CD14-positive monocyte (primary cell): ENCODE data around the gene GPR26. TPM values are rescaled to one million over a fixed set of nuclear protein-coding genes. Genes with fewer than 3 reads are reported as not detected.

Source experiments
- DNase-seq, 3 donors: peaks; one replicate each; pipeline ENCODE4 v3.0.0-alpha.2; 2011 to 2022
- H2AFZ ChIP-seq: 2 replicates; pipeline ENCODE4 v1.6.0; 2012; ENCODE audit warnings: mild to moderate bottlenecking, low read depth, low read length, inconsistent platforms; ENCODE audit not compliant: insufficient read depth, poor library complexity, severe bottlenecking
- H3K27ac ChIP-seq, 2 donors: 1 replicate in 1 of 2; 2 replicates in 1 of 2; pipeline ENCODE4 v1.5.1; 2012 to 2013; ENCODE audit warnings: low read length in 2 of 2, control low read depth in 1 of 2, inconsistent platforms in 1 of 2, low read depth in 1 of 2, mild to moderate bottlenecking in 1 of 2
- H3K27me3 ChIP-seq, 2 donors: one replicate each; pipeline versions ENCODE4 v1.6.0 to v1.6.1; 2011 to 2013; ENCODE audit warnings: low read length in 2 of 2; ENCODE audit not compliant: control insufficient read depth in 2 of 2, insufficient read depth in 2 of 2
- H3K36me3 ChIP-seq, 2 donors: replicated peaks in 1 of 2; 1 replicate in 1 of 2; 2 replicates in 1 of 2; pipeline versions ENCODE4 v1.5.1 to v1.6.1; 2012 to 2013; ENCODE audit warnings: low read length in 2 of 2, control low read depth in 1 of 2, inconsistent platforms in 1 of 2, mild to moderate bottlenecking in 1 of 2; ENCODE audit not compliant: insufficient read depth in 2 of 2, control insufficient read depth in 1 of 2
- H3K4me1 ChIP-seq, 2 donors: 1 replicate in 1 of 2; 2 replicates in 1 of 2; pipeline versions ENCODE4 v1.5.1 to v1.6.1; 2012 to 2013; ENCODE audit warnings: low read length in 2 of 2, control low read depth in 1 of 2, inconsistent platforms in 1 of 2, mild to moderate bottlenecking in 1 of 2, moderate library complexity in 1 of 2; ENCODE audit not compliant: insufficient read depth in 2 of 2, control insufficient read depth in 1 of 2
- H3K4me2 ChIP-seq: replicated peaks from 2 replicates; pipeline ENCODE3; 2012; ENCODE audit warnings: low read length, moderate library complexity, mild to moderate bottlenecking; ENCODE audit not compliant: poor library complexity, severe bottlenecking; ENCODE audit errors: extremely low read depth
- H3K4me3 ChIP-seq, 3 experiments: fragments of 200-600 bp in 1 of 3; sonication (generic) in 1 of 3; replicated peaks in 1 of 3; 1 replicate in 2 of 3; 2 replicates in 1 of 3; pipeline ENCODE4 v1.5.1; 2011 to 2013; ENCODE audit warnings: low read length in 3 of 3, mild to moderate bottlenecking in 3 of 3, control low read depth in 2 of 3, low read depth in 2 of 3, inconsistent platforms in 1 of 3, moderate library complexity in 1 of 3
- H3K79me2 ChIP-seq: 2 replicates; pipeline ENCODE4 v1.6.0; 2012; ENCODE audit warnings: mild to moderate bottlenecking, control low read depth, inconsistent platforms, low read length, moderate library complexity; ENCODE audit not compliant: insufficient read depth
- H3K9ac ChIP-seq: 2 replicates; pipeline ENCODE4 v1.6.0; 2017; ENCODE audit warnings: low read length, mild to moderate bottlenecking; ENCODE audit not compliant: insufficient read depth, poor library complexity, severe bottlenecking
- H3K9me3 ChIP-seq, 2 donors: replicated peaks in 1 of 2; 1 replicate in 1 of 2; 2 replicates in 1 of 2; pipeline versions ENCODE4 v1.5.1 to v1.6.1; 2012 to 2013; ENCODE audit warnings: low read length in 2 of 2, control low read depth in 1 of 2; ENCODE audit not compliant: control insufficient read depth in 1 of 2, insufficient read depth in 1 of 2
- H4K20me1 ChIP-seq: 2 replicates; pipeline ENCODE4 v1.6.0; 2012; ENCODE audit warnings: mild to moderate bottlenecking, low read length, control low read depth, moderate library complexity; ENCODE audit not compliant: insufficient read depth
- H3K27ac Mint-ChIP-seq, 7 donors: one replicate each; pipeline ENCODE4 v1.8.0; 2020; ENCODE audit warnings: mild to moderate bottlenecking in 7 of 7, mixed read lengths in 7 of 7, moderate library complexity in 6 of 7, inconsistent platforms in 2 of 7
- H3K27me3 Mint-ChIP-seq, 3 donors: one replicate each; pipeline ENCODE4 v1.8.0; 2021 to 2022; ENCODE audit warnings: low read depth in 3 of 3, mild to moderate bottlenecking in 3 of 3, mixed read lengths in 3 of 3, moderate library complexity in 3 of 3, inconsistent platforms in 1 of 3
- H3K36me3 Mint-ChIP-seq, 2 donors: one replicate each; pipeline ENCODE4 v1.8.0; 2020; ENCODE audit warnings: mixed read lengths in 2 of 2, inconsistent platforms in 1 of 2, mild to moderate bottlenecking in 1 of 2
- H3K4me1 Mint-ChIP-seq: one replicate; pipeline ENCODE4 v1.8.0; 2020; ENCODE audit warnings: mild to moderate bottlenecking, mixed read lengths
- H3K4me3 Mint-ChIP-seq, 2 donors: one replicate each; pipeline ENCODE4 v1.8.0; 2020; ENCODE audit warnings: mild to moderate bottlenecking in 2 of 2, mixed read lengths in 2 of 2, moderate library complexity in 1 of 2
- H3K9me3 Mint-ChIP-seq, 7 donors: one replicate each; pipeline ENCODE4 v1.8.0; 2020 to 2022; ENCODE audit warnings: mixed read lengths in 7 of 7, mild to moderate bottlenecking in 6 of 7, moderate library complexity in 6 of 7, inconsistent platforms in 2 of 7
- WGBS: methylation state at CpG from one replicate; pipeline ENCODE4 v1.1.5; 2013; ENCODE audit warnings: missing lambda C conversion rate; ENCODE audit not compliant: insufficient coverage; 5-methylcytosine and 5-hydroxymethylcytosine counted together
- intact Hi-C, 2 donors: fragments of 100-400 bp; cut with micrococcal nuclease; formaldehyde crosslinking; loops; one replicate each; pipeline versions ENCODE4 v1.15.0 to v1.15.1; 2023
- polyA plus RNA-seq, 3 donors: library from polyadenylated mRNA; depleted of rRNA in 1 of 3; unstranded in 2 of 3; stranded (reverse) in 1 of 3; fragments of 300-500 nt in 2 of 3; fragments of >200 nt in 1 of 3; fragmentation: Illumina TruSeq in 2 of 3; gene quantifications; 1 replicate in 2 of 3; 2 replicates in 1 of 3; pipeline ENCODE4 v1.2.3, GENCODE V29; 2012 to 2021
- TF ChIP-seq, protein P1 (sequence below): fragments of 200-600 bp; IDR thresholded peaks from one replicate; pipeline ENCODE4 v1.8.0; 2022; ENCODE audit warnings: antibody characterized with exemption, mild to moderate bottlenecking

GPR26 gene
- polyA plus RNA-seq, 3 donors: not detected

DNA sequence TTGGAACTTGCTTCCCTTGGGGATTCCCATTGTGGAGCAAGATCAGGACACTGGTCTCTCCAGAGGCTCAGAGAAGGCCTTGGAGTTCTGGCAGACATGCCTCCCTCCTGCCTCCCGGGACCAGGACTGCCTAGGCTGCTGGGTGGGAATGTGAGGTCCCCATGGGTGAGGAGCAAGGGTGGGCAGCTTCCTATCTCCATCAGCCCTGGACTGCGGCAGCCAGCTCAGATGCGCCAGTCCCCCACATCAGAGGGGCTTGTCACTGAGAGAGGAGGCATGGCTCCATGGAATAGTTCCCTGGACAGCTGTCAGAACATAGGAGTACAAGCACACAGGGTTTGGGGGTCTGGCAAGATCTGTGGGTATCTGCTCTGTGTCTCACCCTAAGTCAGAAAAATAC, 17.3 kb downstream of the GPR26 start:
- no peaks in the 10 kb centered on the region for H3K4me1 ChIP-seq
- no peaks in the 10 kb centered on the region for H3K36me3 ChIP-seq
- no peak overlapping the region for H3K4me3 ChIP-seq
- H3K4me3 Mint-ChIP-seq: no peak overlapping the region
- peaks cover 3 to 8% (median 4%) of the 10 kb centered on the region in 3 donors for H3K27me3 Mint-ChIP-seq
- no peaks in the 10 kb centered on the region for H3K79me2 ChIP-seq
- H4K20me1 ChIP-seq: no peaks in the 10 kb centered on the region
- WGBS: 70% methylated on average over 2 of the region's 3 CpGs
- no peak overlapping the region for H3K4me2 ChIP-seq
- H3K27me3 ChIP-seq: no peaks in the 10 kb centered on the region
- TF ChIP-seq, protein P1, sequence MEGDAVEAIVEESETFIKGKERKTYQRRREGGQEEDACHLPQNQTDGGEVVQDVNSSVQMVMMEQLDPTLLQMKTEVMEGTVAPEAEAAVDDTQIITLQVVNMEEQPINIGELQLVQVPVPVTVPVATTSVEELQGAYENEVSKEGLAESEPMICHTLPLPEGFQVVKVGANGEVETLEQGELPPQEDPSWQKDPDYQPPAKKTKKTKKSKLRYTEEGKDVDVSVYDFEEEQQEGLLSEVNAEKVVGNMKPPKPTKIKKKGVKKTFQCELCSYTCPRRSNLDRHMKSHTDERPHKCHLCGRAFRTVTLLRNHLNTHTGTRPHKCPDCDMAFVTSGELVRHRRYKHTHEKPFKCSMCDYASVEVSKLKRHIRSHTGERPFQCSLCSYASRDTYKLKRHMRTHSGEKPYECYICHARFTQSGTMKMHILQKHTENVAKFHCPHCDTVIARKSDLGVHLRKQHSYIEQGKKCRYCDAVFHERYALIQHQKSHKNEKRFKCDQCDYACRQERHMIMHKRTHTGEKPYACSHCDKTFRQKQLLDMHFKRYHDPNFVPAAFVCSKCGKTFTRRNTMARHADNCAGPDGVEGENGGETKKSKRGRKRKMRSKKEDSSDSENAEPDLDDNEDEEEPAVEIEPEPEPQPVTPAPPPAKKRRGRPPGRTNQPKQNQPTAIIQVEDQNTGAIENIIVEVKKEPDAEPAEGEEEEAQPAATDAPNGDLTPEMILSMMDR: no peak
- DNase-seq: no peak
- intact Hi-C loops: no loop called here
- no peaks in the 10 kb centered on the region for H3K4me1 Mint-ChIP-seq
- no peaks in the 10 kb centered on the region for H3K9me3 Mint-ChIP-seq
- H3K36me3 Mint-ChIP-seq: no peaks in the 10 kb centered on the region
- no peak overlapping the region for H3K27ac Mint-ChIP-seq
- no peak overlapping the region for H3K9ac ChIP-seq
- H2AFZ ChIP-seq: no peak overlapping the region
- H3K9me3 ChIP-seq: no peaks in the 10 kb centered on the region
- no peak overlapping the region for H3K27ac ChIP-seq

DNA sequence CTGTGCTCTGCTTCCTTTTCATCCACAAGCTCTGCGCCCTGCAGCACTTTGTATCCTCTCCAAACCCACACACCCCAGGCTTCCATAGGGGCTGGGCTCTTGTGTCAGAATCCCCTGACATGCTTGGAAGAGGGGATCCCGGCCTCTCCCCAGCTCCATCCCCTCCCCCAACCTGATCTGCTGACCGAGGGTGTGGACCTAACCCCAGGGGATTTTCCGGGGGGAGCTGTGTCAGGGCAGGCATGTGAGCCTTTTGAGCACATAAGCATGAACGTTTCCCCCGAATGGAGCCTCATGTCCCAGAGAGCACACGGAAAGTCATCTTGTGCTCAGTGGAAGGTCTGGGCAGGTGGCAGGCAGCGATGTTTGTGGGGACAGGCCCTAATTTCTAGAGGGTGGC, 17.7 kb downstream of the GPR26 start:
- Histone ChIP-seq H2AFZ (no peak overlapping the region), H3K27me3 (no peaks in the 10 kb centered on the region), H3K9me3 (no peaks in the 10 kb centered on the region), H4K20me1 (no peaks in the 10 kb centered on the region), H3K4me2 (no peak overlapping the region), H3K9ac (no peak overlapping the region), H3K79me2 (no peaks in the 10 kb centered on the region), H3K4me1 (no peaks in the 10 kb centered on the region), H3K4me3 (no peak overlapping the region), H3K27ac (no peak overlapping the region), H3K36me3 (no peaks in the 10 kb centered on the region)
- Mint-ChIP-seq H3K27ac (no peak overlapping the region), H3K9me3 (no peaks in the 10 kb centered on the region), H3K27me3 (peaks cover 4 to 7% (median 5%) of the 10 kb centered on the region in 3 donors), H3K4me3 (no peak overlapping the region), H3K36me3 (no peaks in the 10 kb centered on the region), H3K4me1 (no peaks in the 10 kb centered on the region)
- intact Hi-C loops: no loop called here
- TF ChIP-seq, protein P1: no peak
- 71% methylated on average over 6 of the region's 8 CpGs for WGBS
- DNase-seq: no peak
